LNCaP clone FGC (cell line): ENCODE data around the gene SETMAR.

Experiments used
- DNase-seq: peaks from one replicate; pipeline ENCODE4 v3.0.0-alpha.2; 2011; ENCODE audit warnings: low read depth
- H3K4me3 ChIP-seq: 2 replicates; pipeline ENCODE4 v1.5.1; 2011; ENCODE audit warnings: mild to moderate bottlenecking, low read depth, low read length, control low read depth
- CTCF ChIP-seq: IDR thresholded peaks from 2 replicates; pipeline ENCODE4 v1.5.1; 2012; ENCODE audit warnings: mild to moderate bottlenecking; ENCODE audit not compliant: control insufficient read depth, insufficient read depth; ENCODE audit errors: extremely low read depth

The SETMAR gene

GRCh38 chr3:4303187-4304123 is at the start of gene SETMAR:
Gene SETMAR, plus strand, starts transcription at chr3:4303369. Its CDS starts 2 bp downstream, at chr3:4303371.
- 0 out of 2 replicates have a peak, but pooled peaks have one; percentile 10 for TF ChIP-seq CTCF
- DNase-seq = peak; percentile 62
- peak within 1 kb of the TSS; percentile 92 for H3K4me3 ChIP-seq

GRCh38 chr3:4261406-4261805 is 41.8 kb upstream of the SETMAR start:
- DNase-seq = no peak
- H3K4me3 ChIP-seq = no peak overlapping the region
- TF ChIP-seq CTCF = no peak

GRCh38 chr3:4264040-4264439 is 39.1 kb upstream of the SETMAR start:
- no peak overlapping the region for H3K4me3 ChIP-seq
- DNase-seq = no peak
- no peak for TF ChIP-seq CTCF

- TF ChIP-seq CTCF = no peak
- no peak for DNase-seq
- H3K4me3 ChIP-seq = no peak overlapping the region
Measured at GRCh38 chr3:4270720-4271119, 32.4 kb upstream of the SETMAR start.

- TF ChIP-seq CTCF = peak; percentile 79
- H3K4me3 ChIP-seq = no peak overlapping the region
- DNase-seq = peak; percentile 40
Measured at GRCh38 chr3:4271834-4272233, 31.3 kb upstream of the SETMAR start.

GRCh38 chr3:4279516-4280105 is 23.6 kb upstream of the SETMAR start:
- no peak overlapping the region for H3K4me3 ChIP-seq
- DNase-seq = no peak
- TF ChIP-seq CTCF = no peak
